NCI-H1417 treated with DMSO at 0.1 percent for 48 hours (cell line): Measurements from ENCODE around the gene ANKS1B.

ENCODE experiments used
- DNase-seq: peaks from one replicate; lab custom pipeline; 2025; lab: John Stamatoyannopoulos, UW

The ANKS1B gene

DNA sequence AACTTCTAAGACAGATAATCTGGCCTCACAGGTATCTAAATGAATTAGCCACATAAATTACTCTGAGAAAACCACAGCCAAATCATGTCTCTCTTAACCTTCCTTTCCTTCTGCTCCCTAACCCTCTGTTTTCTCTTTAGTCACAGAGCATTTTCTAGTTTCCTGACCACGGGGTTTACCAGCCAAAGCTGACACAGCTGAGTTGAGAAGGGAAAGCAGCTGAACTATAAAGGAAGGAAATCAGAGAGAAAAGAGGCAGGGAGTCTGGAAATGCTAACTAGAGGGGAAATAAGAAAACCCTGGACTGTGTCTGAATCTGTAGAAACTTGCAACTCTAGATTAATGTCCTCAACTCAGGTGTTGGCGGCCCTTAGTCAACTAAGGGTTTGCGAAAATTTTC is 24.4 kb downstream of the ANKS1B start:
- DNase-seq: no peak

DNA sequence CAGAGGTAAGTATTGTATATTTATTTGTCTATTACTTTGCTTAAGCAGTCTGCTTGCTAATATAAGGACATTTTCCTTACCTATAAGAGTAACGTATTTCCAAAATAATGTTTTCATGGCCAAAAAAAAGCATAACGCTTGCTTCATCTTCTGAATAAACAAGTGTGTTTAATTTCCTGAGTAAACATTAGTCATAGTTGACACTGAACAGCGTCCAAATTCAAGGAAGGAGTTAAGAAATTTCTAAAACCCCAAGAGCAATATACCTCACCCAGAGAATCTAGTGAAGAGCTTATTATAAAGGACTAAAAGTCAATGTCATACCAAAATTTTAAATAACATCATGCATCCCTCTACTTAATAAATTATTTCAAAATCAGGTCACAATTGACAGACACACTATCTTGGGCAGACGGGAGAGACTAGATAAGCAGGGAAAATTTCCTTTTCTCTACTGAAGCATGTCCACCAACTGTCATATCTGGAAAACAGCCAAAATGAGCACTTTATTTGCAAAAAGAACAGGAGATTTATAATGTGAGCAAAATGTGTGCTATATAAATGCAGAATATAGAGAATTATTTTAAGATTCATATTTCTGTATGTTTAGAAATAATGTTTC is 25.1 kb downstream of the ANKS1B start:
- no peak for DNase-seq

DNA sequence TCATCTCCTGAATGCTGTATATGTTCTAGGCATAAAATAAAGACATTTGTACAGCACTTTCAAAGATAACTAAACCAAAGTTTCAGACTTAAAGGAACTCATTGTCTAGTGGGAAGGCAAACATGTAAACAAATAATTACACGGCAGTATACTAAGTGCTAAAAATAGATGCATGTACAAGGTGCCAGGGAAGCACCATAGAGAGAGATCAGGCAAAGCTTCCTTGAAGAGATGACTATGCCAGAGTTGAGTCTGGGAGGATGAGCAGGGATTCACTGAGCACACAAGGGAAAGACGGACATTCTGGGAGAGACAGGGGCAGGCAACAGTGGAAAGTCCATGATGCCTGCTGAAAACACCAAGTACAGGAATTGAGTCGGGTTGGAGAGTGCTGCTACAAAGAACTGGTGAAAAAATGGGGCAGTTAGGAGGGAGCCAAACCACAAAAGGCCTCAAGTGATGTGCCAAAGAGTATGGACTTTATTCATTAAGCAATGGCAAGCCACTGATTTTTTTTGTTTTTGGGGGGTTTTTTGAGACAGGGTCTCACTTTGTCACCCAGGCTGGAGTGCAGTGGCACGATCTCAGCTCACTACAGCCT is 26.8 kb downstream of the ANKS1B start:
- DNase-seq: no peak

DNA sequence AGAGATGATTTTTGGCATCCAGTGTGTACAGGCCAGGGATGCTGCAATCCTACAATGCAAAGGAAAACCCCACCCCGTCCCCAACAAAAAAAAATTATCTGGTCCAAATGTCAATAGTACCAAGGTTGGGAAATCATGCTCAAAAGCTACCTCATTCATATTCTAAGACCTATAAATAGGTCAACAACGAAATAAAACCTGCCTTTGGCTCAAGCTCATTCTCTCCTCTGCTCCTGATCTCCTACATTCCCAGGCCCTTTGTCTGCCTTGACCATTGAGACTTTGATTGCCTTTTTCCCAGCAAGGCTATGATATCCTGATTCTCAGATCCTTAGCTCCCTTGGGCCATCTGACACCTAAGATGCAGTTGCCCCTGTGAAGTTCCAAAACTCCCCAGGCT is 30.0 kb downstream of the ANKS1B start:
- DNase-seq: no peak

DNA sequence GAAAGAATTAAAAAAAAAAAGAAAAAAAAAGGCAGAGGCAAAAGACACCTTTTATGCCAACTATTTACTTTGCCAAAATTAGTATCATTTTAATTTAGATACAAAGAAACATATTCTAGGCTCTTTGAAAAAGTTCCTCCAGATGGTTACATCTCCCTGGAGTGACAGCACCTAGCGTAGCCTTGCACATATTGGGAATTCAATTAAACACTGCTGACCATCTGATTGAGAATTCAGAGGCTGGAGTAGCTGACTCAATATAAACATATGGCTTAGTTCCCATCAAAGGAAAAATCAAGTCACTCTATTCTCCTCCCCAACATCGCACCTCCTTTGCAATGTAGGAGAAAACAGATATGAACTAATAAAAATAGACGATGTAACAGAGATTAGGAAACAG is 36.4 kb downstream of the ANKS1B start:
- no peak for DNase-seq

DNA sequence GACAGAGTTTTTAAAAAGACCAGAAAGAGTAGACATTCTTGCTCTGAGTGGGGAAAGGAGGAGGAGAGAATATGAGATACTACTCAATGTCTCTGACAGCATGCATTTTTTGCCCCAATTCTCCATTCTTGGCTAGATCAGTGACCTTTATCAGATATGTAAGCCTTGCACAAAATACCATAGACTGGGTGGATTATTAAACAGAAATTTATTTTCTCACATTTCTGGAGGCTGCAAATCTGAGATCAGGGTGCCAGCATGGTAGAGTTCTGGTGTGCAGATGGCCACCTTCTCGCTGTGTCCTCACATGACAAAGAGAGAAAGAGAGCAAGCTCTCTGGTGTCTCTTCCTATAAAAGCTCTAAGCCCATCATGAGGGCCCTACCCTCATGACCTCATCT is 38.6 kb downstream of the ANKS1B start:
- DNase-seq: no peak

DNA sequence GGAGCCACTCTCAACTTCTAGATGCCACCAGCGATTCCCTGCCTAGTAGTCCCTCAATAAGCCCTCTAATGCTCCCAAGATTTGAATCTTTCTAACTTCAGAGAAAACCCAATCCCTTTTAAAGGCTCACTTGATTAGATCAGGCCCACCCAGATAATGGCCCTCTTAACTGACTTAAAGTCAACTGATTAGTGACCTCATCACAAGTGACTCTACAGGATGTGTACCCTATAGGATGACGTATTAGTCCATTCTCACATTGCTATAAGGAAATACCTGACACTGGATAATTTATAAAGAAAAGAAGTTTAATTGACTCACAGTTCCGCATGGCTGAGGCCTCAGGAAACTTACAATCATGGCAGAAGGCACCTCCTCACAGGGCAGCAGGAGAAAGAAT is 49.1 kb downstream of the ANKS1B start:
- no peak for DNase-seq

DNA sequence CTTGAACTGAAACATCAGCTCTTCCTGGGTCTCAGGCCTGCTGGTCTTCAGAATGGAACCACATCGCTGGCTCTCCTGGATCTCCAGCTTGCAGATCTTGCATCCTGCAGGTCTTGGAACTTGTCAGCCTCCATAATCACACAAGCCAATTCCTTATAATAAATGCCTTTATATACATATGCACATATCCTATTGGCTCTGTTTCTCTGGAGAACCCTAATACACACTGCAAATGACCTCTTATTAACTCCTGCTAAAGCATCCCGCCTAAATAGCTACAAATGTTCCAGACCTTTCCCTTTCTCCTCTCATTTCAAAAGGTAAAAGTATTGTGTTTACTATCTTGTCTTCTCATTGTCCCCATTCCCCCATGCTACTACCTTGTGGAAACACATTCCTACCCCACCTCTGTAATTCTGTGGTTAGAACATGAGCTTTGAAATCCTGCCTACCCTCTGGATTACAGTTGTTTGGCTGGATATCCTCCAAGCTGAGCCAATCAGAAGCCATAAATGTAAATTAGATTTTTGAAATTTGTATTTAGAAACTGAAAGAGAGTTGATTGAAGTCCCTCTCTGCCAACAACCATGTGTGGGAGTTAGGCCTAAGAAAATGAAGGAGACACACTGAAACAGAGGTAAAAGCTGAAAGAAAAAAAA is 58.1 kb downstream of the ANKS1B start:
- no peak for DNase-seq

DNA sequence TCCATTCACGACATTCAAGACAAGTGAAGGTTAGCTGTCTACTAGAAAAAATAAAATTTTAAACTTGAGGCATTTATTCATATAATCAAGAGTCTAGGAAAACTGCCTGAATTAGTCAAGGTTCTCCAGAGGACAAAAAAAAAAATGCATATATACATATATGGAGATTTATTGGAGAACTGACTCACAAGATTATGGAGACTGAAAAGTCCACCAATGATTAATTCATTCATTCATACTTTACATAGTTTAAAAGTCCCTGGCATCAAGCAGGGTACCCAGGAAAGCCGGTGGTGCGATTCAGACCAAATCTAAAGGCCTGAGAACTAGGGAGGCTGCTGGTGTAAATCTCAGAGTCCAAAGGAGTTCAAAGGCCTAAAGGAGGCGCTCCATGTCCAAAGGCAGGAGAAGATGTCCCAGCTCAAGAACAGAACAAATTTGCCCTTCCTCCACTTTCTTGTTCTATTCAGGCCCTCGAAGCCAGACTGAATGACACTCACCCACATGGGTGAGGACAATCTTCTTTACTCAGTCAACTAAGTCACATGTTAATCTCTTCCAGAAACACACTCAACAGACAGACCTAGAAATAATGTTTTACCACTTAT is 64.3 kb downstream of the ANKS1B start:
- DNase-seq: no peak

DNA sequence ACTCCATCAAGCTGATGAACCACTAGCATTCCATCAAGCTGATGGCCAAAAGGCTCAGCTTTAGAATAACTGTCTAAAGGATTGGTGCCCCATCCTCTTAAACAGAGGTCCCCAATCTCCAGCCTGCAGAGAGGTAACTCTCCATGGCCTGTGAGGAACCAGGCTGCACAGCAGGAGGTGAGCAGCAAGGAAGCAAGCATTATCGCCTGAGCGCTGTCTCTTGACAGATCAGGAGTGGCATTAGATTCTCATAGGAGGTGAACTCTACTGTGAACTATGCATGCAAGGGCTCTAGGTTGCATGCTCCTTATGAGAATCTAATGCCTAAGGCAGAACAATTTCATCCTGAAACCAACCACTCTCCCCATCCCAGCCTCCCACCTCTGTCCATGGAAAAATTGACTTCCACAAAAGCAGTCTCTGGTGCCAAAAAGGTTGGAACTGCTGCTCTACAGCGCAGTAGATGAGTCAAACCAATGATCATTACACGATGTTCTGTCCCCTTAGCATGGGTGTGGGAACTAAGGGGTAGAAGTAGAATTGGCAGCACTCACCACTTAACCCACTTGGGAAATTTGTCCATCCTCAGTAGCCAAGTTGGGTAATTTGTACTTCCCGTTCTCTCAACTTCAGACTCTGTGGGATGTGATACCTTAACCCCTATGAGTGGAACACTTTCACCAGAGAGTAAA is 66.9 kb downstream of the ANKS1B start:
- DNase-seq: no peak

DNA sequence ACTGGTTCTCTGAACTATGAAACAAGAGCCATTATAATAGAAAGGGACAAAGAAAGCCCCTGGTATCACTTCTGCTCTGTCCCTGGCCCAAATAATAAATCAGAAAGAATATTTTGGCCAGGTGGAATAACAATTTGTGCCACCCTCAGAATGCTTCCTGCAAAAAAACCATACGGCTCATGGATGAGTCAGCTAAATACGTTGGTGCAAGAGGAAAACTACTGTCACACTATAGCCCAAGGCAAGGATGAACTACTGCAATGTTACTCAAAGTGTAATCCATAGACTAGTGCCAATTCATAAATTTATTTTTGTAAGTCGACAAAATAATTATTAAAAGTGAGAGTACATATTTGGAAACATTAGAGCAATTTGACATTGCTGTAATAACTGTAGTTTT is 68.2 kb downstream of the ANKS1B start:
- DNase-seq: no peak

DNA sequence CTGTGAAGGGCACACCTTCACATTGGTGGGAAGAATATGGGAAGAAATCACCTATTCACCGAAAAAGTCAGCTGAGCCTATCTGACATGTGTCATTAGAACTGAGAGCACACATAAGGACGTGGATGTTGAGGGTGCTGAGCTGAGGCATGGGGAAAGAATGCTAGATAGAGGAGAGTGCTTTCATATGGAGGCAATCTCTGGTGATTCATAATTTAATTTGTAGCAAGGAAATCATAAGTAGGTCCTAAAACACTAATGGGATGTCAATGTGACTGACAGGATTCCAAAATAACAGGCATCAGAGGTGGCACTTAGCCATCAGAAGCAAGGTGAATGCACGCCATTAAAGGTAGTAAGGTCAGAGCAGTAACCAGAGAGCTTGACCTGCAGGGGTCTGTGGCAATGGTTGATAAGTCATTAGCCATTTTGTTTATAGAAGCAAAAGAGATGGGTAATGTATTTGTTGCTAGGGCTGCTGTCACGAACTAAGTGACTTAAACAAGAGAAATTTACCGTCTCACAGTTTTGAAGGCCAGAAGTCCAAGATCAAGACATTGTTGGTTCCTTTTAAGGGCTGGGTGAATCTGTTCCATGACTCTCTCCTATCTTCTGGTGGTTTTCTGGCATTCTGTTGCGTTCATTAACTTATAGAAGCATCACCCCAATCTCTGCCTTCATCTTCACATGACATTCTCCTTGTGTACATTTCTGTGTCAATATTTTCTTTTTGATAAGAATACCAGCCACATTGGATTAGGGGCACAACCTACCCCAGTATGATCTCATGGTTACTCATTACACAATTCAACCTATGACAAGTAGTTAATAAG is 69.3 kb downstream of the ANKS1B start:
- DNase-seq: no peak

DNA sequence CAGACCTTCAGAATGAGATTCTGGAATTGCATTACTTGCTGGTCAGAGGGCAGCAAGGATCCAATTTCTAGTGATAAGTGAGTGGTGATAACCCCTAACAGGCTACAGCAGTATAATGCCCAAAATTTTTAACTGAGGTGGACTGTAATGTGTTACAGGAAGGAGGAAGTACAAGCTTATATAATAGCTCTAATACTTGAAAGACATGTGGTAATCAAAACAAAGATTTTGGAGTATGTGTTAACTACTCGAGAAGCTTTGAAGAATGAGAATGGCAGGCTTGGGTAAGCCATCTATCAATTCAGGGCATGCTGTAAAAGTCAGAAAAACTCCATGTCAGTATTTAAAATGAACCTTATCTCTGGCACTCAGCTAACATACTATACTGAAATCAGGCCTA is 70.5 kb downstream of the ANKS1B start:
- DNase-seq: no peak

DNA sequence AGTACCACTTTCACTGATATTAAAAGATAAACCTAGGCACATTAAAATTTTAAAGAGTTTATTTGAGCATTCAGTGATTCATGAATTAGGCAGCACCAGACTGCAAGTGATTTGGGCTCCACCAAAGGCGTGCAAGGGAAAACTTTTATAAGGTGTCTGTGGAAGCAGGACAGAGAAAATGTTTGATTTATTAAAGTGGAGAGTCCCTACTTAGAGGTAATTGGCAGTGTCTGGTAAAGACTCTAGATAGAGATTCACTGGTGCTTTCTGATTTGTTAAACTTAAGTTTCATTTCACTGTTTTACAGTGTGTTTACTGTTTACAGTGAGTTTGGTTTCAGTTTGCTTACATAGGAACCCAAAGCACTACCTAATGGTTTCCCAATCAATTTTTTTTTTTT is 72.8 kb downstream of the ANKS1B start:
- DNase-seq: no peak

DNA sequence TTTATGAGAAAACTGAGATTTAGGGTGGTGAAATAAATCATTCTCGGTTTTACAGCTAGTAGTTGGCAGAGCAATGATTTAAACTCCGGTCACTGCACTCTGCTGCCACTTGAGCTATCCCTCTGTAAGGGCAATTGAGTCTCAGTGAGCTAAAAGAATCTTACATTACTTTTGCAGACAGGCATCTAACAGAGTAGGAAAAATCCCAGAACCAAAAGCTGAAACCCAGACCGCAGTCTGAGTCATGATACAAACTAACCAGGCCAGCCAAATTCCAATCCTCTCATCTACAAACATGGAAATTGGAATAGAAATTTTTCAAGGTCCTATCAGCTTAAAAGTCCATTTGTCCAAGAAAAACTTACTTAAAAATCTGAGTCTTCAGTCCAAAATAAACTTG is 73.7 kb downstream of the ANKS1B start:
- DNase-seq: no peak

DNA sequence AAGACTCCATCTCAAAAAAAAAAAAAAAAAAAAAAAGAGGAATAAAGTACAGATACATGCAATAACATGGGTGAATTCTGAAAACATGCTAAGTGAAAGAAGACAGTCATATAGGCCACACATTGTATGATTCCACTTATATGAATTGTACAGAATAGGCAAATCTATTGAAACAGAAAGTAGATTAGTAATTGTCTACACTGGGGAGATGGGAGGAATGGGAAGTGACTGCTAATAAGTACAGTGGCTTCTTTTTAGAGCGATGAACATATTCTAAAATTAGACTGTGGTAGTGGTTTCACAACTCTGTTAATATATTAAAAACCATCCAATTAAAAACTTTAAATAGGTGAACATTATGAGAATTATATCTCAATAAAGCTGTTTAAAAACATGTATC is 74.4 kb downstream of the ANKS1B start:
- DNase-seq: no peak

DNA sequence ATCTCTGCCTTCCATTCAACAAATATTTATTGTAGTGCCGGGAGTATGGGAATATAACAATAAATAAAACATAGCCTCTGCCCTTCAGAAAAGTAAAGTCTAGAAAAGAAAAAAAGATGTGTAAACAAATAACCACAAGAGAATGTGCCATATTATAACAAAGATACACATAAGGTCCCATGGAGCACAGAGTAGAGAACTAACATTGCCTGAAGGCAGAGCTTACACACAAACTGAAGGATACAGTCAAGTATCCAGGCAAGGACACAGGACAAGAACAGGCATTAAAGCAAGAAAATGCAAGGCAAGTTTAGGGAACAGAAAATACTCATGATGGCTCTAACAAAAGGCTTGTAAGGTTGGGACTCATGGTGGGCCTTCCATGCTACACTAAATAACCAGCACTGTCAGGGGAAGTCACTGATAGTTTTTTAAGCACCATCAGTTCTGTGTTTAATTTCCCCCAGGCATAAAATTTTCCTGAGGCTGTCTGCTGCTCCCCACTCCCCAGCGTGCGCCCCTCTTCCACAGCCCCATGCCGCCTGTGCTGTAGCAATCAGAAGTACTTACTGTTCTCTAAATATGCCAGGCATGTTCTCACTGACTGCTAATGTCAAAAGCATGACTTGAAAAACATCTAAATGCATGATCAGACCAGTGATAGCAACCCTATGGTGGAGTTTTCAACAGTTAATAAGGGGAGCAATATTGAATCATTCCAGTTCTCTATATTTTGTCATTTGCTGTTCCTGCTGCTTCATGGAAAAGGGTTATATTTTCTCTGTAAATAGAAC is 77.8 kb downstream of the ANKS1B start:
- DNase-seq: no peak

DNA sequence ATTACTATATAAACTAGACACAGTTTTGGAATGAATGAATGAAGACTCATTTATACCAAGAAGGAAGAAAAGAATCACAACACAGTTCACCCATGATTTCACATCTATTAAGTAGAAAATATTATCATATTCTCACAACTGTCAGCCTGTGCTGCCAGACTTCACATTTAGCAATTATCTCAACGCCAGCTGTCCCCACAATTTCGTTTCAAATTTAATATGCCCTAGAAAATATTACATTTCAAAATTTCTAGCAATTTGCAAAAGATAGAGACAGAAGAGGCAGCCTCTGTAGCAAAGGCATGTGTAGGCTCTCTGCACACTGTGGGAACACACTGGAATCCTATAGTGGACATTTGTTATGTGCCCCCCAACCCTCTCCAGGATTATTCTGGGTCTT is 83.6 kb downstream of the ANKS1B start:
- DNase-seq: no peak

DNA sequence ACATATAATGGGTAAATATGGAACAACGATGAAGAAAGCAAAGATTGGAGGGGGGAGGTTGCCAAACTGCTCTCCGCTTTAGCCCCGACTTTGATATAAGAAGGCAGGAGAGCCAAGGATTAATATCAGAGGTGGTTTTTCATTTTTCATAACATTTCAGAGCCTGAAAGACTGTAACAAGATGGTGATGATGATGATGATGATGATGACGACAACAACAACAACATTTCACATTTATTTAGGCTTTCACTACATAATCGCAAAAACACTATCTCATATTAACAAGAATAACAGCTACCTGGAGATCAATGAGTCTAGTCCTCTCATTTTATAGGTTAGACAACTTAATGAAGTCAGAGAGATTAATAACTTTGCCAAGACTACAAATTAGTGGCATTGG is 86.1 kb downstream of the ANKS1B start:
- DNase-seq: no peak

DNA sequence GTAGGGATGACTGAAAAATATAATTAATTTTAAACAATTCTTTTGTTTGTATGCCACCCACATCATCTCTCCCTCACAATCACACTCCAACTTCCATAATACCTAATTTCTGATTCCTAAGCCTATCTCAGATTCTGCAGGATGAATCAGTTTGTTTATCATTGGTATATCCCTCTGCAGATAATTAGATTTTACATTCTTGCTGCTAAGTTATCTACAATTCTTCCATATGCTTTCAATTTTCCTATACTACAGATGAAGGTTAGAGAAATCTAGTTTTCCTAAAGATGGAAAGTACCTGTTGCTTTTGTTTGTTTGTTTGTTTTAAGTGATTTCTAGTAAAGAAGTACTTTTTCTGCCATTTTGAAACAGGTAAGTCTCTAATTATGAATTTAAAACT is 105.3 kb downstream of the ANKS1B start:
- DNase-seq: no peak

DNA sequence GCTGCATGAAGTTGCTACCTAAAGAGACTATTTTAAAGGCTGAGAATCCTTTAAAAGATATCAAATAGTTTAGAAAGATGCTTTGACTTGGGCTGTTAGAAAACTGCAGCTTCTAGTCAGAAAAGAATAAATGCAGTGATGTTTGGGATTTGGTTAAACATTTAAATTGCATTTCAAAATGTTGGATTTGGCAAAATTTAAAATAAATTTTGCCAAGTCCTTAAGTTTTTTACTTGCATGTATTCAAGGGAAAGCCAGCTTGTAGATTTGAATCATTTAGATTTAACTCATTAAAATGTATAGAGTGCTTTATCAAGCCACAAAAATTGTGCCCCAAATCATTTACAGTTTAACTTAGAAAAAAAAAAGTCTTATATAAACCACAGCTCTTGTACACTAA is 109.7 kb downstream of the ANKS1B start:
- DNase-seq: no peak
